Aorta (tissue), 4 donors: ENCODE data around the gene WFDC1. TPM values are rescaled to one million over a fixed set of nuclear protein-coding genes. Genes with fewer than 3 reads are reported as not detected.

Experiments used
- polyA plus RNA-seq, 2 donors: library from polyadenylated mRNA; stranded (reverse); fragments of 200-250 nt; gene quantifications; one replicate each; pipeline ENCODE4 v1.2.3, GENCODE V29; 2013
- total RNA-seq, 2 donors: library from RNA; stranded (reverse); fragmentation: NEBNext Ultra II Directional; extraction: Animal tissue kit (Norgen Biotek cat#: 25700); gene quantifications; one replicate each; pipeline ENCODE4 v1.2.1, GENCODE V29; 2021
- donor health status: healthy with polysubstance abuse.
- donor health status: Bipolar disorder and iron deficiency.
- donor health status: DM: no; HTN: no; CAD: no.
- donor health status: DM: yes; HTN: yes; CAD: no.

The WFDC1 gene
- total and polyA plus RNA-seq, 4 donors: 11.8 to 72.2 (median 28.3) TPM

Other genes starting within 250 kb of the WFDC1 start
- 100 to 1,000 TPM in 1 of 2 donors, 10 to 100 TPM in 1; 75.0 to 108 TPM for gene MBTPS1, start 177.9 kb upstream of the WFDC1 start, total RNA-seq
- gene MBTPS1, start 177.9 kb upstream of the WFDC1 start, polyA plus RNA-seq: 10 to 100 TPM; 28.9 to 68.3 TPM
- 10 to 100 TPM; 14.6 to 20.5 TPM for gene HSDL1, start 149.7 kb upstream of the WFDC1 start, total RNA-seq
- gene HSDL1, start 149.7 kb upstream of the WFDC1 start, polyA plus RNA-seq: 10 to 100 TPM; 11.4 to 19.0 TPM
- gene DNAAF1, start 149.6 kb upstream of the WFDC1 start, total RNA-seq: under 1 TPM; 0.19 to 0.48 TPM
- gene DNAAF1, start 149.6 kb upstream of the WFDC1 start, polyA plus RNA-seq: 1 to 10 TPM in 1 of 2 donors, not detected in 1; 1.4 TPM
- 10 to 100 TPM; 46.6 to 50.9 TPM for gene TAF1C, start 107.8 kb upstream of the WFDC1 start, total RNA-seq
- 10 to 100 TPM in 1 of 2 donors, 1 to 10 TPM in 1; 8.4 to 80.9 TPM for gene TAF1C, start 107.8 kb upstream of the WFDC1 start, polyA plus RNA-seq
- gene ADAD2, start 103.7 kb upstream of the WFDC1 start, total RNA-seq: under 1 TPM in 1 of 2 donors, not detected in 1; 0.33 TPM
- 1 to 10 TPM in 1 of 2 donors, not detected in 1; 1.0 TPM for gene ADAD2, start 103.7 kb upstream of the WFDC1 start, polyA plus RNA-seq
- gene KCNG4, start 54.9 kb upstream of the WFDC1 start, total RNA-seq: not detected
- gene KCNG4, start 54.9 kb upstream of the WFDC1 start, polyA plus RNA-seq: under 1 TPM; 0.03 to 0.13 TPM
- under 1 TPM in 1 of 2 donors, not detected in 1; 0.49 TPM for gene ATP2C2, start 73.7 kb downstream of the WFDC1 start, total RNA-seq
- 1 to 10 TPM in 1 of 2 donors, not detected in 1; 4.3 TPM for gene ATP2C2, start 73.7 kb downstream of the WFDC1 start, polyA plus RNA-seq
- gene MEAK7, start 209.8 kb downstream of the WFDC1 start, total RNA-seq: 10 to 100 TPM; 17.4 to 23.9 TPM
- 1 to 10 TPM; 3.4 to 5.8 TPM for gene MEAK7, start 209.8 kb downstream of the WFDC1 start, polyA plus RNA-seq